HCT116 (cell line): Measurements from ENCODE around the gene NOL4L. TPM values are rescaled to one million over a fixed set of nuclear protein-coding genes. Genes with fewer than 3 reads are reported as not detected.

Source experiments
- ATAC-seq: fragments of 200-7000 bp; cut with Tn5 transposase; 2 replicates; pipeline ENCODE4 v1.9.1; 2020; ENCODE audit warnings: mild to moderate bottlenecking, moderate library complexity
- BruUV-seq: library from RNA; stranded (reverse); fragments of 400-500 nt; replicated peaks from 2 replicates; lab custom pipeline; 2021; lab: Mats Ljungman, UMichigan
- CTCF ChIA-PET: fragments of 300-600 bp; sonication (Branson Sonifier 250); formaldehyde crosslinking; loops from one replicate; lab custom pipeline; 2021; ENCODE audit warnings: antibody characterized with exemption; lab: Charles Lee
- POLR2A ChIA-PET: fragments of 300-600, 350-600 bp; sonication (Branson Sonifier 250); formaldehyde crosslinking; loops from one replicate; lab custom pipeline; 2021; ENCODE audit warnings: antibody characterized with exemption; lab: Charles Lee
- RAD21 ChIA-PET, 2 experiments: fragments of 300-600 bp; sonication (Branson Sonifier 250); formaldehyde crosslinking; loops; one replicate each; lab custom pipeline; 2023; ENCODE audit warnings: low total read pairs in 2 of 2; ENCODE audit not compliant: uncharacterized antibody in 2 of 2, unreplicated experiment in 2 of 2, low non-redundant PET in 1 of 2; lab: Charles Lee
- DNase-seq: peaks from one replicate; pipeline ENCODE4 v3.0.0-alpha.2; 2010; ENCODE audit warnings: low read depth, low spot score
- H2AFZ ChIP-seq: fragments of 200-600 bp; shearing (Covaris generic), sonication (generic); 2 replicates; pipeline ENCODE4 v1.6.1; 2017; ENCODE audit warnings: low read depth, mixed run types, mixed read lengths, antibody characterized with exemption, low read length; ENCODE audit not compliant: poor library complexity, severe bottlenecking
- H3K27ac ChIP-seq: 2 replicates; pipeline ENCODE4 v1.5.1; 2012; ENCODE audit warnings: low read depth, low read length
- H3K27me3 ChIP-seq: fragments of 200-600 bp; sonication (generic); 2 replicates; pipeline ENCODE4 v1.6.1; 2016; ENCODE audit warnings: mixed run types, low read length, mixed read lengths; ENCODE audit not compliant: insufficient read depth
- H3K36me3 ChIP-seq, 2 experiments: fragments of 200-500 bp in 1 of 2; fragments of 200-600 bp in 1 of 2; sonication (Bioruptor generic) in 1 of 2; sonication (generic) in 1 of 2; 2 replicates each; pipeline versions ENCODE4 v1.5.1 to v1.6.1; 2014 to 2016; ENCODE audit warnings: low read length in 2 of 2, inconsistent platforms in 1 of 2, mixed read lengths in 1 of 2, mixed run types in 1 of 2; ENCODE audit not compliant: insufficient read depth in 2 of 2, control insufficient read depth in 1 of 2
- H3K4me1 ChIP-seq, 2 experiments: fragments of 200-600 bp in 1 of 2; sonication (generic) in 1 of 2; 2 replicates each; pipeline versions ENCODE4 v1.5.1 to v1.6.1; 2012 to 2017; ENCODE audit warnings: low read length in 2 of 2, inconsistent platforms in 1 of 2, mild to moderate bottlenecking in 1 of 2, mixed read lengths in 1 of 2, mixed run types in 1 of 2, moderate library complexity in 1 of 2; ENCODE audit not compliant: insufficient read depth in 2 of 2, control insufficient read depth in 1 of 2
- H3K4me2 ChIP-seq: fragments of 200-600 bp; sonication (generic); 2 replicates; pipeline ENCODE4 v1.6.1; 2017; ENCODE audit warnings: mixed run types, low read length, mixed read lengths
- H3K4me3 ChIP-seq, 2 experiments: fragments of 200-600 bp in 1 of 2; sonication (generic) in 1 of 2; replicated peaks in 1 of 2; 2 replicates each; pipeline ENCODE4 v1.5.1; 2011 to 2016; ENCODE audit warnings: low read length in 2 of 2, control low read depth in 1 of 2, low read depth in 1 of 2, mild to moderate bottlenecking in 1 of 2, mixed read lengths in 1 of 2, mixed run types in 1 of 2
- H3K79me2 ChIP-seq: fragments of 200-600 bp; sonication (generic); 2 replicates; pipeline ENCODE4 v1.6.1; 2017; ENCODE audit warnings: mild to moderate bottlenecking, mixed run types, low read length, moderate library complexity, mixed read lengths; ENCODE audit not compliant: insufficient read depth
- H3K9ac ChIP-seq: fragments of 200-600 bp; sonication (generic); 2 replicates; pipeline ENCODE4 v1.6.1; 2016; ENCODE audit warnings: low read length, mixed read lengths
- H3K9me2 ChIP-seq: fragments of 200-600 bp; sonication (generic), shearing (Covaris generic); 2 replicates; pipeline ENCODE4 v1.6.1; 2017; ENCODE audit warnings: mixed run types, mild to moderate bottlenecking, moderate library complexity; ENCODE audit not compliant: insufficient read depth
- H3K9me3 ChIP-seq, 2 experiments: fragments of 200-500 bp in 1 of 2; fragments of 200-600 bp in 1 of 2; sonication (Bioruptor generic) in 1 of 2; sonication (generic) in 1 of 2; 2 replicates each; pipeline ENCODE4 v1.6.1; 2014 to 2017; ENCODE audit warnings: low read length in 2 of 2, mixed read lengths in 2 of 2, inconsistent platforms in 1 of 2, low read depth in 1 of 2, mild to moderate bottlenecking in 1 of 2, mixed run types in 1 of 2, moderate library complexity in 1 of 2; ENCODE audit not compliant: control insufficient read depth in 1 of 2, insufficient read depth in 1 of 2
- H4K20me1 ChIP-seq: fragments of 200-600 bp; sonication (generic), shearing (Covaris generic); 2 replicates; pipeline ENCODE4 v1.6.1; 2017; ENCODE audit warnings: mixed run types, mild to moderate bottlenecking, moderate library complexity; ENCODE audit not compliant: insufficient read depth
- CBX3 ChIP-seq: IDR thresholded peaks from 2 replicates; pipeline ENCODE4 v1.6.1; 2012; ENCODE audit warnings: low read depth
- CEBPB ChIP-seq: IDR thresholded peaks from 2 replicates; pipeline ENCODE4 v1.6.1; 2012; ENCODE audit warnings: low read depth
- EGR1 ChIP-seq: IDR thresholded peaks from 2 replicates; pipeline ENCODE4 v1.6.1; 2012; ENCODE audit warnings: low read depth
- EZH2 ChIP-seq: fragments of 200-600 bp; sonication (generic); IDR thresholded peaks from 2 replicates; pipeline ENCODE4 v1.6.1; 2017; ENCODE audit warnings: antibody characterized with exemption, mixed run types
- EZH2phosphoT487 ChIP-seq: fragments of 200-600 bp; IDR thresholded peaks from 2 replicates; pipeline ENCODE4 v1.6.1; 2018; ENCODE audit warnings: antibody characterized with exemption, borderline replicate concordance
- FOSL1 ChIP-seq: IDR thresholded peaks from 2 replicates; pipeline ENCODE4 v1.6.1; 2012; ENCODE audit warnings: low read depth
- JUND ChIP-seq: IDR thresholded peaks from 2 replicates; pipeline ENCODE4 v1.6.1; 2012
- POLR2A ChIP-seq: IDR thresholded peaks from 2 replicates; pipeline ENCODE4 v1.7.0; 2011; ENCODE audit warnings: borderline replicate concordance; ENCODE audit not compliant: insufficient read depth, insufficient read length; ENCODE audit errors: extremely low read depth
- SIN3A ChIP-seq: IDR thresholded peaks from 2 replicates; pipeline ENCODE4 v1.6.1; 2012; ENCODE audit warnings: low read depth
- TCF7L2 ChIP-seq: IDR thresholded peaks from 2 replicates; pipeline ENCODE4 v1.7.0; 2011; ENCODE audit warnings: borderline replicate concordance, inconsistent platforms; ENCODE audit not compliant: insufficient read depth, insufficient read length; ENCODE audit errors: extremely low read depth
- ZNF274 ChIP-seq: fragments of 200-500 bp; sonication (Bioruptor generic); IDR thresholded peaks from 2 replicates; pipeline ENCODE4 v1.6.1; 2014; ENCODE audit warnings: mild to moderate bottlenecking, low read depth, low read length, inconsistent platforms
- intact Hi-C: fragments of 100-400 bp; cut with micrococcal nuclease; formaldehyde crosslinking; loops from 2 replicates; pipeline ENCODE4 v1.10.0; 2022
- total RNA-seq: library from RNA; stranded (reverse); gene quantifications from one replicate; pipeline ENCODE4 v1.2.1, GENCODE V29; 2021; ENCODE audit not compliant: unreplicated experiment
- TF ChIP-seq, protein P1 (sequence below), 3 experiments: fragments of 200-600 bp in 1 of 3; sonication (generic) in 1 of 3; IDR thresholded peaks in 2 of 3; conservative IDR thresholded peaks in 1 of 3; 2 replicates each; pipeline ENCODE4 v1.5.1; 2012 to 2017; ENCODE audit warnings: low read depth in 2 of 3, low read length in 2 of 3, antibody characterized with exemption in 1 of 3, borderline replicate concordance in 1 of 3, control low read depth in 1 of 3, mild to moderate bottlenecking in 1 of 3, mixed read lengths in 1 of 3, mixed run types in 1 of 3, moderate library complexity in 1 of 3; ENCODE audit not compliant: insufficient read depth in 1 of 3
- TF ChIP-seq, protein P2 (sequence below): IDR thresholded peaks from 2 replicates; pipeline ENCODE4 v1.6.1; 2012
- TF ChIP-seq, protein P3 (sequence below): IDR thresholded peaks from 2 replicates; pipeline ENCODE4 v1.6.1; 2012; ENCODE audit warnings: low read depth

The NOL4L gene
- total RNA-seq, 1 experiment from 2014 or later: 5.9 TPM

DNA sequence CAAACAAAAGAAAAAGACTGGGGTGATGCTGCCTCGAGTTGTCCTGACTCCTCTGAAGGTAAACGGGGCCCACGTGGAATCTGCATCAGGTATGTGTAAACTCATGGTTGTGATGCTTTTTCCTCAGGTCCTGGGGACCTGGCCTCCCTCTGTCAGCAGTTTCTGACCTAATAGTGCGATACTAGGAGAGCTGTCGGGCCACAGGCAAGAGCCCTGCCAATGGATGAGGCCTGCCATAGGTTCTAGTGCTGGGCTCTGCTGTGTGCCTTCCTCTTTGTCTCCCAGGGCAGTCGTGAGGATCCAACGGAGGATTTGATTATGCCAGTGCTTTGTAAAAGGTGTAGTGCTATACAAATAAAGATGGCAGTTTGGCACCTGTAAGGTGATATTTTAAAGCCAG is 155.8 kb downstream of the NOL4L start:
- Histone ChIP-seq H3K79me2 (peaks cover 10% of the 10 kb centered on the region; the same call in 1 of the 2 replicates), H3K4me3 (no peak overlapping the region), H3K36me3 (peaks cover 29 to 45% of the 10 kb centered on the region in 2 experiments), H3K9ac (no peak overlapping the region), H3K9me3 (no peaks in the 10 kb centered on the region), H3K27me3 (no peaks in the 10 kb centered on the region), H3K4me2 (no peak overlapping the region), H4K20me1 (no peaks in the 10 kb centered on the region), H2AFZ (no peak overlapping the region), H3K9me2 (no peaks in the 10 kb centered on the region), H3K27ac (no peak overlapping the region), H3K4me1 (no peaks in the 10 kb centered on the region)
- RAD21 ChIA-PET: no interaction called here
- TF ChIP-seq, protein P1, sequence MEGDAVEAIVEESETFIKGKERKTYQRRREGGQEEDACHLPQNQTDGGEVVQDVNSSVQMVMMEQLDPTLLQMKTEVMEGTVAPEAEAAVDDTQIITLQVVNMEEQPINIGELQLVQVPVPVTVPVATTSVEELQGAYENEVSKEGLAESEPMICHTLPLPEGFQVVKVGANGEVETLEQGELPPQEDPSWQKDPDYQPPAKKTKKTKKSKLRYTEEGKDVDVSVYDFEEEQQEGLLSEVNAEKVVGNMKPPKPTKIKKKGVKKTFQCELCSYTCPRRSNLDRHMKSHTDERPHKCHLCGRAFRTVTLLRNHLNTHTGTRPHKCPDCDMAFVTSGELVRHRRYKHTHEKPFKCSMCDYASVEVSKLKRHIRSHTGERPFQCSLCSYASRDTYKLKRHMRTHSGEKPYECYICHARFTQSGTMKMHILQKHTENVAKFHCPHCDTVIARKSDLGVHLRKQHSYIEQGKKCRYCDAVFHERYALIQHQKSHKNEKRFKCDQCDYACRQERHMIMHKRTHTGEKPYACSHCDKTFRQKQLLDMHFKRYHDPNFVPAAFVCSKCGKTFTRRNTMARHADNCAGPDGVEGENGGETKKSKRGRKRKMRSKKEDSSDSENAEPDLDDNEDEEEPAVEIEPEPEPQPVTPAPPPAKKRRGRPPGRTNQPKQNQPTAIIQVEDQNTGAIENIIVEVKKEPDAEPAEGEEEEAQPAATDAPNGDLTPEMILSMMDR (IDR thresholded peaks at IDR 0.05 in 2 of 3, conservative IDR thresholded peaks at IDR 0.05 in 1 of 3; ENCODE audit: borderline replicate concordance in 1 of 3, insufficient read depth in 1 of 3, low read depth in 2 of 3, low read length in 2 of 3): no peak
- TF ChIP-seq POLR2A (no peak), EGR1 (no peak), FOSL1 (no peak)
- TF ChIP-seq, protein P2, sequence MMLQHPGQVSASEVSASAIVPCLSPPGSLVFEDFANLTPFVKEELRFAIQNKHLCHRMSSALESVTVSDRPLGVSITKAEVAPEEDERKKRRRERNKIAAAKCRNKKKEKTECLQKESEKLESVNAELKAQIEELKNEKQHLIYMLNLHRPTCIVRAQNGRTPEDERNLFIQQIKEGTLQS: no peak
- DNase-seq (no peak), ATAC-seq (no peak)
- POLR2A ChIA-PET: no interaction called here
- no TSS peak for BruUV-seq
- CTCF ChIA-PET: no interaction called here
- intact Hi-C loops: no loop called here

DNA sequence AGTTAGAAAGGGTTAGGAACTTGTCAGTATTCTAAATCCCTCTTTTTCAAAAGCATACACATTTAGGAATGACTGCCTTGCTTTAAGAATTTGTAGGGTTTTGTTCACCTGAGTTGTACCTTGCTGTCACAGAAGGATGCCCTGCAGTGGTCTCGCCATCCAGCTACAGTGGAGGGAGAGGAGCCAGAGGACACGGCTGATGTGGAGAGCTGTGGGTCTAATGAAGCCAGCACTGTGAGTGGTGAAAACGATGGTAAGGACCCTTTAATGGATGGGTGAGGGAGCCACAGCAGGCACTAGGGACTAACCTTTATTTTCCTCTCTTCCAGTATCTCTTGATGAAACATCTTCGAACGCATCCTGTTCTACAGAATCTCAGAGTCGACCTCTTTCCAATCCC is 157.1 kb downstream of the NOL4L start:
- Histone ChIP-seq H3K4me2 (no peak overlapping the region), H3K36me3 (peaks cover 22 to 32% of the 10 kb centered on the region in 2 experiments), H3K27ac (no peak overlapping the region), H2AFZ (no peak overlapping the region), H3K27me3 (no peaks in the 10 kb centered on the region), H3K9me3 (no peaks in the 10 kb centered on the region), H3K9ac (no peak overlapping the region), H3K79me2 (peaks cover 10% of the 10 kb centered on the region; the same call in 1 of the 2 replicates), H3K4me3 (no peak overlapping the region), H3K9me2 (no peaks in the 10 kb centered on the region)
- DNase-seq: no peak
- ChIA-PET POLR2A (no interaction called here), RAD21 (no interaction called here), CTCF (no interaction called here)
- no peak for ATAC-seq
- TF ChIP-seq EGR1: no peak
- TF ChIP-seq POLR2A: no peak
- no peak for TF ChIP-seq ZNF274
- no peak for TF ChIP-seq FOSL1
- no peak for TF ChIP-seq SIN3A
- TF ChIP-seq EZH2phosphoT487: no peak
- TF ChIP-seq, protein P3, sequence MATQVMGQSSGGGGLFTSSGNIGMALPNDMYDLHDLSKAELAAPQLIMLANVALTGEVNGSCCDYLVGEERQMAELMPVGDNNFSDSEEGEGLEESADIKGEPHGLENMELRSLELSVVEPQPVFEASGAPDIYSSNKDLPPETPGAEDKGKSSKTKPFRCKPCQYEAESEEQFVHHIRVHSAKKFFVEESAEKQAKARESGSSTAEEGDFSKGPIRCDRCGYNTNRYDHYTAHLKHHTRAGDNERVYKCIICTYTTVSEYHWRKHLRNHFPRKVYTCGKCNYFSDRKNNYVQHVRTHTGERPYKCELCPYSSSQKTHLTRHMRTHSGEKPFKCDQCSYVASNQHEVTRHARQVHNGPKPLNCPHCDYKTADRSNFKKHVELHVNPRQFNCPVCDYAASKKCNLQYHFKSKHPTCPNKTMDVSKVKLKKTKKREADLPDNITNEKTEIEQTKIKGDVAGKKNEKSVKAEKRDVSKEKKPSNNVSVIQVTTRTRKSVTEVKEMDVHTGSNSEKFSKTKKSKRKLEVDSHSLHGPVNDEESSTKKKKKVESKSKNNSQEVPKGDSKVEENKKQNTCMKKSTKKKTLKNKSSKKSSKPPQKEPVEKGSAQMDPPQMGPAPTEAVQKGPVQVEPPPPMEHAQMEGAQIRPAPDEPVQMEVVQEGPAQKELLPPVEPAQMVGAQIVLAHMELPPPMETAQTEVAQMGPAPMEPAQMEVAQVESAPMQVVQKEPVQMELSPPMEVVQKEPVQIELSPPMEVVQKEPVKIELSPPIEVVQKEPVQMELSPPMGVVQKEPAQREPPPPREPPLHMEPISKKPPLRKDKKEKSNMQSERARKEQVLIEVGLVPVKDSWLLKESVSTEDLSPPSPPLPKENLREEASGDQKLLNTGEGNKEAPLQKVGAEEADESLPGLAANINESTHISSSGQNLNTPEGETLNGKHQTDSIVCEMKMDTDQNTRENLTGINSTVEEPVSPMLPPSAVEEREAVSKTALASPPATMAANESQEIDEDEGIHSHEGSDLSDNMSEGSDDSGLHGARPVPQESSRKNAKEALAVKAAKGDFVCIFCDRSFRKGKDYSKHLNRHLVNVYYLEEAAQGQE: no peak
- no peak for TF ChIP-seq CEBPB
- no peak for TF ChIP-seq JUND
- no peak for TF ChIP-seq TCF7L2
- no peak for TF ChIP-seq CBX3
- TF ChIP-seq EZH2: no peak
- TF ChIP-seq, all 23 proteins: peak for 0
- intact Hi-C loops: no loop called here
- Histone ChIP-seq H3K4me1 (no peaks in the 10 kb centered on the region), H4K20me1 (no peaks in the 10 kb centered on the region)
- BruUV-seq: no TSS peak
